Activated CD4-positive, alpha-beta memory T cell treated with anti-CD3 and anti-CD28 coated beads for 36 hours (primary cell): Measurements from ENCODE around the gene PARD6A. TPM values are rescaled to one million over a fixed set of nuclear protein-coding genes. Genes with fewer than 3 reads are reported as not detected.

Experiments used
- CTCF ChIA-PET: fragments of 350-600 bp; sonication (Branson Sonifier 250); formaldehyde crosslinking; loops from one replicate; lab custom pipeline; 2021; ENCODE audit warnings: antibody characterized with exemption, inconsistent platforms; lab: Charles Lee
- POLR2A ChIA-PET: fragments of 350-600 bp; sonication (Branson Sonifier 250); formaldehyde crosslinking; loops from one replicate; lab custom pipeline; 2021; ENCODE audit warnings: antibody characterized with exemption; lab: Charles Lee
- DNase-seq: peaks from one replicate; pipeline ENCODE4 v3.0.0-alpha.2; 2020
- H3K27ac Mint-ChIP-seq: one replicate; pipeline ENCODE4 v1.8.0; 2021; ENCODE audit warnings: mixed read lengths
- H3K27me3 Mint-ChIP-seq: one replicate; pipeline ENCODE4 v1.8.0; 2021; ENCODE audit warnings: mixed read lengths
- H3K36me3 Mint-ChIP-seq: one replicate; pipeline ENCODE4 v1.8.0; 2021; ENCODE audit warnings: mixed read lengths
- H3K4me1 Mint-ChIP-seq: one replicate; pipeline ENCODE4 v1.8.0; 2021; ENCODE audit warnings: low read depth, mixed read lengths
- H3K4me3 Mint-ChIP-seq: one replicate; pipeline ENCODE4 v1.8.0; 2021; ENCODE audit warnings: mild to moderate bottlenecking, mixed read lengths
- H3K9me3 Mint-ChIP-seq: one replicate; pipeline ENCODE4 v1.8.0; 2021; ENCODE audit warnings: mixed read lengths
- intact Hi-C: fragments of 100-400 bp; cut with micrococcal nuclease; formaldehyde crosslinking; loops from one replicate; pipeline ENCODE4 v1.15.1; 2023
- total RNA-seq, 2 experiments: library from RNA; stranded (reverse); gene quantifications; one replicate each; pipeline ENCODE4 v1.2.3, GENCODE V29; 2021

Gene PARD6A
- total RNA-seq, 2 experiments from 2014 or later = 11.2 to 11.5 TPM

GRCh38 chr16:67699265-67699664, 38.5 kb downstream of the PARD6A start:
- Mint-ChIP-seq H3K36me3 (peaks cover 2% of the 10 kb centered on the region), H3K9me3 (no peaks in the 10 kb centered on the region), H3K27me3 (no peaks in the 10 kb centered on the region), H3K4me1 (peaks cover 15% of the 10 kb centered on the region), H3K4me3 (no peak overlapping the region), H3K27ac (no peak overlapping the region)
- intact Hi-C loops = no loop called here
- no peak for DNase-seq
- ChIA-PET CTCF (no interaction called here), POLR2A (no interaction called here)

GRCh38 chr16:67701420-67701819, 40.7 kb downstream of the PARD6A start:
- H3K4me3 Mint-ChIP-seq = no peak overlapping the region
- CTCF ChIA-PET = no interaction called here
- POLR2A ChIA-PET = no interaction called here
- no peaks in the 10 kb centered on the region for H3K27me3 Mint-ChIP-seq
- H3K4me1 Mint-ChIP-seq = peaks cover 23% of the 10 kb centered on the region
- no peak overlapping the region for H3K27ac Mint-ChIP-seq
- no peak for DNase-seq
- peaks cover 2% of the 10 kb centered on the region for H3K36me3 Mint-ChIP-seq
- H3K9me3 Mint-ChIP-seq = no peaks in the 10 kb centered on the region
- intact Hi-C loops = no loop called here

- H3K27me3 Mint-ChIP-seq = no peaks in the 10 kb centered on the region
- intact Hi-C loops = no loop called here
- DNase-seq = no peak
- peaks cover 23% of the 10 kb centered on the region for H3K4me1 Mint-ChIP-seq
- POLR2A ChIA-PET = no interaction called here
- CTCF ChIA-PET = no interaction called here
- no peak overlapping the region for H3K4me3 Mint-ChIP-seq
- H3K27ac Mint-ChIP-seq = no peak overlapping the region
- H3K9me3 Mint-ChIP-seq = no peaks in the 10 kb centered on the region
- H3K36me3 Mint-ChIP-seq = peaks cover 2% of the 10 kb centered on the region
Measured at GRCh38 chr16:67702130-67702529, 41.4 kb downstream of the PARD6A start.

- CTCF ChIA-PET = no interaction called here
- H3K27me3 Mint-ChIP-seq = no peaks in the 10 kb centered on the region
- H3K36me3 Mint-ChIP-seq = peaks cover 1% of the 10 kb centered on the region
- no peak overlapping the region for H3K4me3 Mint-ChIP-seq
- H3K27ac Mint-ChIP-seq = peak overlapping the region; percentile 78
- H3K9me3 Mint-ChIP-seq = no peaks in the 10 kb centered on the region
- peak; percentile 46 for DNase-seq
- intact Hi-C loops = no loop called here
- H3K4me1 Mint-ChIP-seq = peaks cover 23% of the 10 kb centered on the region
- POLR2A ChIA-PET = no interaction called here
Measured at GRCh38 chr16:67703626-67704025, 42.9 kb downstream of the PARD6A start.

- CTCF ChIA-PET = no interaction called here
- Mint-ChIP-seq H3K4me3 (no peak overlapping the region), H3K4me1 (peaks cover 23% of the 10 kb centered on the region), H3K27ac (peak overlapping the region; percentile 78), H3K9me3 (no peaks in the 10 kb centered on the region), H3K36me3 (no peaks in the 10 kb centered on the region), H3K27me3 (no peaks in the 10 kb centered on the region)
- no peak for DNase-seq
- intact Hi-C loops = no loop called here
- POLR2A ChIA-PET = no interaction called here
Measured at GRCh38 chr16:67704110-67704509, 43.4 kb downstream of the PARD6A start.

- CTCF ChIA-PET = no interaction called here
- Mint-ChIP-seq H3K9me3 (no peaks in the 10 kb centered on the region), H3K36me3 (no peaks in the 10 kb centered on the region), H3K27me3 (no peaks in the 10 kb centered on the region), H3K4me1 (peaks cover 23% of the 10 kb centered on the region), H3K27ac (no peak overlapping the region), H3K4me3 (no peak overlapping the region)
- intact Hi-C loops = no loop called here
- POLR2A ChIA-PET = no interaction called here
- no peak for DNase-seq
Measured at GRCh38 chr16:67707210-67707609, 46.5 kb downstream of the PARD6A start.

GRCh38 chr16:67707790-67708189, 47.0 kb downstream of the PARD6A start:
- Mint-ChIP-seq H3K4me1 (peaks cover 21% of the 10 kb centered on the region), H3K36me3 (no peaks in the 10 kb centered on the region), H3K27me3 (no peaks in the 10 kb centered on the region), H3K27ac (no peak overlapping the region), H3K9me3 (no peaks in the 10 kb centered on the region), H3K4me3 (no peak overlapping the region)
- no peak for DNase-seq
- intact Hi-C loops = no loop called here
- POLR2A ChIA-PET = interaction anchor here (0.5 kb wide), 1 partner anchor 69 kb away, joined by 4 read pairs; no protein-coding TSS in a partner anchor
- CTCF ChIA-PET = interaction anchor here (1.7 kb wide), 1 partner anchor 35 kb away, joined by 5 read pairs; no protein-coding TSS in a partner anchor

GRCh38 chr16:67708368-67708771, 47.6 kb downstream of the PARD6A start:
- Mint-ChIP-seq H3K4me1 (peaks cover 20% of the 10 kb centered on the region), H3K27ac (no peak overlapping the region), H3K27me3 (no peaks in the 10 kb centered on the region), H3K4me3 (no peak overlapping the region), H3K9me3 (no peaks in the 10 kb centered on the region), H3K36me3 (no peaks in the 10 kb centered on the region)
- no peak for DNase-seq
- ChIA-PET POLR2A (no interaction called here), CTCF (interaction anchor here (0.9 to 1.7 kb wide), 2 partner anchors 11 to 36 kb away, joined by 3 to 5 read pairs; partner anchors contain the start of gene GFOD2)
- intact Hi-C loops = no loop called here

- intact Hi-C loops = no loop called here
- CTCF ChIA-PET = interaction anchor here (0.9 to 1.7 kb wide), 2 partner anchors 10 to 37 kb away, joined by 3 to 5 read pairs; partner anchors contain the start of gene GFOD2
- H3K27ac Mint-ChIP-seq = no peak overlapping the region
Measured at GRCh38 chr16:67709050-67709449, 48.3 kb downstream of the PARD6A start.

GRCh38 chr16:67710607-67711006, 49.8 kb downstream of the PARD6A start:
- no peak for DNase-seq
- no peak overlapping the region for H3K27ac Mint-ChIP-seq
- CTCF ChIA-PET = no interaction called here
- H3K4me1 Mint-ChIP-seq = peaks cover 6% of the 10 kb centered on the region
- H3K27me3 Mint-ChIP-seq = no peaks in the 10 kb centered on the region
- intact Hi-C loops = no loop called here
- H3K36me3 Mint-ChIP-seq = peaks cover 1% of the 10 kb centered on the region
- POLR2A ChIA-PET = no interaction called here
- H3K4me3 Mint-ChIP-seq = no peak overlapping the region
- no peaks in the 10 kb centered on the region for H3K9me3 Mint-ChIP-seq

More at GRCh38 chr16:67709050-67709449, 48.3 kb downstream of the PARD6A start:
- no peaks in the 10 kb centered on the region for H3K27me3 Mint-ChIP-seq
- H3K4me3 Mint-ChIP-seq = no peak overlapping the region
- peaks cover 16% of the 10 kb centered on the region for H3K4me1 Mint-ChIP-seq
- no peak for DNase-seq
- POLR2A ChIA-PET = interaction anchor here (0.7 kb wide), 1 partner anchor 10 kb away, joined by 3 read pairs; the partner anchor contains the start of gene GFOD2
- peaks cover 1% of the 10 kb centered on the region for H3K36me3 Mint-ChIP-seq
- no peaks in the 10 kb centered on the region for H3K9me3 Mint-ChIP-seq

Other genes starting within 250 kb of the PARD6A start
- under 1 TPM; 0.57 to 0.68 TPM for gene ZDHHC1, start 244.5 kb upstream of the PARD6A start, total RNA-seq
- gene HSD11B2, start 229.8 kb upstream of the PARD6A start, total RNA-seq = 1 to 10 TPM in 1 of 2 experiments, under 1 TPM in 1; 0.71 to 1.3 TPM
- gene ATP6V0D1, start 179.8 kb upstream of the PARD6A start, total RNA-seq = 10 to 100 TPM; 25.0 to 26.3 TPM
- gene AGRP, start 177.4 kb upstream of the PARD6A start, total RNA-seq = not detected
- gene RIPOR1, start 132.1 kb upstream of the PARD6A start, total RNA-seq = 10 to 100 TPM; 33.4 to 37.9 TPM
- 10 to 100 TPM; 48.9 to 51.5 TPM for gene CTCF, start 98.4 kb upstream of the PARD6A start, total RNA-seq
- 100 to 1,000 TPM; 136 to 151 TPM for gene CARMIL2, start 15.8 kb upstream of the PARD6A start, total RNA-seq
- gene ACD, start 700 bp upstream of the PARD6A start, total RNA-seq = 10 to 100 TPM; 63.0 to 63.9 TPM
- 10 to 100 TPM in 1 of 2 experiments, 1 to 10 TPM in 1; 9.3 to 10.1 TPM for gene ENKD1, start 5.8 kb downstream of the PARD6A start, total RNA-seq
- gene C16orf86, start 5.9 kb downstream of the PARD6A start, total RNA-seq = 1 to 10 TPM; 2.2 to 2.5 TPM
- 10 to 100 TPM; 12.6 to 13.7 TPM for gene GFOD2, start 58.4 kb downstream of the PARD6A start, total RNA-seq
- gene RANBP10, start 145.6 kb downstream of the PARD6A start, total RNA-seq = 10 to 100 TPM; 14.9 to 18.1 TPM
- gene TSNAXIP1, start 145.9 kb downstream of the PARD6A start, total RNA-seq = under 1 TPM; 0.77 to 0.81 TPM
- gene THAP11, start 181.4 kb downstream of the PARD6A start, total RNA-seq = 10 to 100 TPM; 31.8 to 32.1 TPM
- gene NUTF2, start 186.0 kb downstream of the PARD6A start, total RNA-seq = 100 to 1,000 TPM; 141 to 148 TPM
- 10 to 100 TPM; 39.2 to 40.2 TPM for gene CENPT, start 186.7 kb downstream of the PARD6A start, total RNA-seq
- 10 to 100 TPM; 88.6 to 94.2 TPM for gene EDC4, start 212.1 kb downstream of the PARD6A start, total RNA-seq
- under 1 TPM in 1 of 2 experiments, not detected in 1; 0.76 TPM for gene NRN1L, start 223.9 kb downstream of the PARD6A start, total RNA-seq
- 10 to 100 TPM in 1 of 2 experiments, 1 to 10 TPM in 1; 10.0 to 11.7 TPM for gene PSKH1, start 232.3 kb downstream of the PARD6A start, total RNA-seq